ENCODE results near the gene CNIH3.

The CNIH3 gene

DNA sequence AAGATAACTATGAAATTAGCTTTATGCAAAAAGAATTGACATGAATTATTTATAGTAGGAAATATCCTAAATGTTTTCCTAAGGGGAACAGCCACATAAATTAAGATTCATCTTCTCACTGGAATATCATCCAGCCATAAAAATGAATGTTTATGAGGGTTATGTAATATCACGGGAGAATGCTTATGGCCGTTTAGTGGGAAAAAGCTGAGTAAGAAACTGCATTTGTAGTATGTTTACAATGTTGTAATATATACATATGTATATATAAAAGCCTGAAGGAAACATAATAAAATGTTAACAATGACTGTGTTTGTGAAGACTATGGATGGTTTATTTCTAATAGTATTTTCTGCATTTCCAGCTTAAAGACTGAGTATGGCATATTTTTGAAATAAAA lies 161.1 kb downstream of the CNIH3 start:
- no peak for DNase-seq (ENCODE audit: low spot score)

DNA sequence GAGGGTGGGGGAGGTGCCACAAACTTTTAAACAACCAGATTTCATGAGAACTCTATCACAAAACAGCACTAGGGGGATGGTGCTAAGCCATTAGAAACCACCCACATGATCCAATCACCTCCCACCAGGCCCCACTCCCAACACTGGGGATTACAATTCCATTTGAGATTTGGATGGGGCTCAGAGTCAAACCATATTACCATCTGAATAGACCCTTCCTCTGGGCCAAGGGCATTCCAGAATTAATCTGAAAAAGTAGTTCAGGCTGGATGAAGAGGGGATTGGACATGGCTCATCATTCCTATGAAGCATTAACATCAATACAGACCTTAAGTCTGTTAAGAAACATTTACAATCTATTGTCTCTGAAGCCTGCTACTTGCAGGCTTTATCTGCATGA lies 163.4 kb downstream of the CNIH3 start:
- no peak for DNase-seq (ENCODE audit: low spot score)

DNA sequence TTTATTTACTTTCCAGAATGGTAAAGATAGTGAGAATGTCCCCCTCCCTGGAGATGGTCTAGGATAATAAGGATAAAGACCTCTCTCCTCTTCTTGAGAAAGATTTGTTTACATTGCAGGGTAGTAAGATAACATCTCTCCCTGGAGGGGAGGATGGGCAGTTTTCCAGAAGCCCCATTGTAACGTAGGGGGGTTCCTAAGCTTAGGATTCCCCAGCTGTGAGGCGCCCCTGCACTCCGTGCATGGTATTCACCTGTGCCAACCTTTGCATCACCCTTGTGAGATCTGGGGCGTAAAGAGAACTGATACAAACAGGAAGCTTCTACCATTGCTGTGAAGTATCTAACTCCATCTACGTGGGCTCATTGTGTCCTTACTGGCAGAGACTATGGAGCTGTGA lies 164.6 kb downstream of the CNIH3 start:
- no peak for DNase-seq (ENCODE audit: low spot score)

- no peak for DNase-seq (ENCODE audit: low spot score)
These were observed 165.7 kb downstream of the CNIH3 start for GRCh38 chr1:224781800-224782199.

DNA sequence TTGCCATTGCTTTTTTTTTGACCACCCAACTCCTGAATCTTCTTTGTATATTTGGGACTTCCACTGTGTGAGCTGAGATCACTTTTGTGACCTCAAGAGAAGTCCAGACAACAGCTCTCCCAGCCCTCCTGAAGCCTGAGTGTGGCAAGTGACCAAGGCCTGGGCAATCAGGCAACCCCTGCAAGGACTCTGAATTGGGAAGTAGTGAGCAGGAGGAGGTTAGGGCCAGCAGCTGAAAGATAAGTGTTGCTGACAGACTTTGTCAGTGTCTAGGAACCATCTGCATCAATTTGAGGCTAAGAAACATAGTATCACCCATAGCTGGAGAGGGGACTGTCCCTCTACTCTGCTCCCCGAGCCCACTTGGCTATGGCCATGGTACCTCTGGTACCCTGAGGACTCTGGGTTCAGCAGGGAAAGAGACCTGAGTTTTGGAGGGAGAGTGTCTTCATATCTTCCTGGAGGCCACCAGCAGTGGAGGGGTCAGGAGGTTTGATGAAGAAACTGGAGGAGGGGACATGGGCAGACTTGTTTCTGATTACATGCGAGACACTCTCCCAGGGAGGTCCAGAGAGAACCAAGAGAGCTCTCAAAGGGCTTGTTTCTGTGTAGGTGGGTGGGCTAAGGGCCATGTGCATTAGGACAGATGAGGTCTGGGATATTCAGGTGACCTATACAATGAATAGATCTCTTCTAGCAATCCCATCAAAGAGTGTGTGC lies 166.3 kb downstream of the CNIH3 start:
- DNase-seq (ENCODE audit: low spot score), result no peak

GRCh38 chr1:224783006-224783651 lies 167.0 kb downstream of the CNIH3 start:
- no peak for DNase-seq (ENCODE audit: low spot score)

- no peak for DNase-seq (ENCODE audit: low spot score)
These were observed 168.3 kb downstream of the CNIH3 start for GRCh38 chr1:224784265-224785039.

GRCh38 chr1:224785040-224785328 lies 168.9 kb downstream of the CNIH3 start:
- no peak for DNase-seq (ENCODE audit: low spot score)

DNA sequence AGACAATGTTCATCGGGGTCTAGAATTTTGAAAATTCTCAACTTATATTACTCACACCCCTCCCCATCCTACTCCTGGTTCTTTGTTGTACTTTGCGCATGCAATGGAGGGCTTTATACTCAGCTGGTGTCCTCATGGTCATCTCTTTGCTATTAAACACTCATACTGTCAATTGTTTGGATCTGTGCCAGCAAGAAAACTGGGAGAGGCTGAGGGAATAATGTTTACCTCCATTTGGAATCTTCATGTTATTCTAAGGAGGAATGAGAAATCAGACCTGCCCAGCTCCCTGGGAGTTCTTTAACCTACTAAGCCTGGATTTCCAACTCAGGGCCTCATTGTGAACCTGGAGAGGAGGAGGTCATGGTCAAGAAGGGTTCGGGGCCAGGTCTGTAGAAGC lies 169.5 kb downstream of the CNIH3 start:
- DNase-seq (ENCODE audit: low spot score), result no peak

DNA sequence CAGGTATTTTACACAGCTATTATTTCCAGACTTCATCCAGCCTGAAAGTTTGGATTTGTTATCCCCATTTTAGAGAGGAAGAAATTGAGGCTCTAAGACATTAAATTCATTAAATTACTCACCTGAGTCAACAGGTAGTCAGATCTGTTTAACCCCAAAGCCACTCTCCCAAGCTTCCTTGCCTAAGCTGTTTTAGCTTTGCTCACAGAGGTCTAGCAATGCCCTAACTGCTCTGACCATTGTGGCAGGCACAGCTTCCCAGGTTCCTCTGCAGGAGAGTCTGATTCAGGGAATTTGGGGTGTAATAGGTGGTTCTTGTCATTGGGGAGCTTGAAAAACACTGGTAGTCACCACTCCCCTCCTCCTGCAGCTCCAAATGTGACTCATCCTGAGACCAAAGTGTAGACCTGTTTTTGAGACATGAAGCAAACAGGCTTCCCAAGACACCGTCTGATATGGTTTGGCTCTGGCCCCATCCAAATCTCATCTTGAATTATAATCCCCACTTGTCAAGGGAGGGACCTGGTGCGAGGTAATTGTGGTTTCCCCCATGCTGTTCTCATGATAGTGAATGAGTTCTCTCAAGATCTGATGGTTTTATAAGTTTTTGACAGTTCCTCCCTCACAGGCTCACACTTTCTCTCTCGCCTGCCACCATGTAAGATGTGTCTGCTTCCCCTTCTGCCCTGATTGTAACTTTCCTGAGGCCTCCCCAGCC lies 170.6 kb downstream of the CNIH3 start:
- no peak for DNase-seq (ENCODE audit: low spot score)

DNA sequence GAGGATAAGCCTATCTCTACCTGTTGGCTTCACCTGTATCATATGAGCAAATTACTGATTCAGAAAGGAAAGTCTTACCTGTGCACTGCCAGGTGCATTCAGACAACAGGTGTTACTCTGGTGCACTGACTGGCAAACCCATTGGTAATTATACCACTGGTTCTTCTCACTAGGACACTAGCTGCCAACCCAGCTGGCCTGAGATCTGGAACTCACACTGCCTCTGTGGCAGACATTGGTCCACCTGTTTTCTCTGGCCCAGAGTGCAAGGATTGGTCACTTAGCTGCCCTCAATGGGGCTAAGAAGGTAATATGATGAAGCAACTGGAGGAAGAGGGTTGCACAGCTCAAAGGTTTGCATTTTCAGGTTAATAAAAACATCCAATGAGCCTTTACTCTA lies 173.2 kb downstream of the CNIH3 start:
- DNase-seq (ENCODE audit: low spot score), result no peak
